SKM-1 (cell line): Measurements from ENCODE around the gene RYR2.
A peak's percentile ranks its signal among the peaks of the same experiment; 100 is the strongest.

Experiments
- DNase-seq: peaks from one replicate; lab custom pipeline; 2025; ENCODE audit not compliant: unreplicated experiment; lab: John Stamatoyannopoulos, UW

Gene RYR2

DNA sequence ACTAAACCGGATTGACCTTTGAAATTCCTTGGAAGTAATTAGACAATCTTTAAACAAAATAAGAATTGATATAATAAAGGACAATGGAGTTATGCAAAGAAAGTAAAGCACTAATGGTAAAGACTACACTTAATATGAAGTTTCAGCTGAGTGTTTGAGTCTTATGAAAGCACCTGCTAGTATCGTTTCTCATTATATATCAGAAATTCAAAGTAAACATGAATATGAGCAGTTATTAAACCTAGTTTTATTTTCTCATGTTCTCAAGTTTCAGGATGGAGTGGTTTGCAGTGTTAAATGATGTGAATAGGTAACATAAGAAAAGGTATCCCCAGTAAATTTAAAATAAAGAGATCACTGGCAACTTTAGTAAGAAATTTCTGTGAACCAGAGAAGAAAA lies 660.2 kb downstream of the RYR2 start:
- DNase-seq: no peak

GRCh38 chr1:237705462-237705861 lies 663.5 kb downstream of the RYR2 start:
- DNase-seq: peak; percentile 54

DNA sequence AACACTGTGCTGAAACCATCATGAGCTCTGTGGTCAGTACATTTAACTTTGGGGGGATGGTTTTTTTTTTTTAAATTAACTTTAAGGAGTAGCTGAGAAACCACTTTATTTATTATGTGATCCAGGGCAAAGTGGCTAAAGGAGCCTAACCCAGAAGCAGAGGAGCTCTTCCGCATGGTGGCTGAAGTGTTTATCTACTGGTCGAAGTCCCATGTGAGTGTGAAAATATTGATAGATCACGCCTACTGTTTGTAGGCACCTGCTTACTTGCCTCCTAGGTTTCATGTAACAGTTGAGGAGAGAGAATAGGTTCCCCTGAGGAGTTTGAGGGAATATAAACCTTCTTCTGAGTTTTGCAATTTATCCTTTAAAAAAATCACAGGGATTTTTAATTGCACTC lies 667.4 kb downstream of the RYR2 start:
- DNase-seq: no peak

DNA sequence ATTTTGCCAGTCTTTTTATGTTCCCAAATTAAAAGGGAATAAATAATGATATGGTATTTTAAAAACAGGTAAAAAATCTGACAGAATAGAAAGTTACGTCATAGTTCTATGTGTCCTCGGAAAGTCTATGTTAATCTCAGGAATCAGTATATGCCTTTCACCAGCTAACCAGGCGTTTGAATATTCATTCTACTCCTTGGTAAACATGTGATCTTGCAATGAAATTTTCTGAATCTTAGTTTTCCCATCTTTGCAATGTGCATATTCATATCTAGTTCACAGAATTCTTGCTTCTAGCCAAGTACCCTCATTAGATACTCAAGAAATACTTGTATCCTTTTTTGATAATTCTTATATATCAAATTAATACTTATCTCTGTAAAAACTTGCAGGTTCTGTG lies 669.3 kb downstream of the RYR2 start:
- no peak for DNase-seq

DNA sequence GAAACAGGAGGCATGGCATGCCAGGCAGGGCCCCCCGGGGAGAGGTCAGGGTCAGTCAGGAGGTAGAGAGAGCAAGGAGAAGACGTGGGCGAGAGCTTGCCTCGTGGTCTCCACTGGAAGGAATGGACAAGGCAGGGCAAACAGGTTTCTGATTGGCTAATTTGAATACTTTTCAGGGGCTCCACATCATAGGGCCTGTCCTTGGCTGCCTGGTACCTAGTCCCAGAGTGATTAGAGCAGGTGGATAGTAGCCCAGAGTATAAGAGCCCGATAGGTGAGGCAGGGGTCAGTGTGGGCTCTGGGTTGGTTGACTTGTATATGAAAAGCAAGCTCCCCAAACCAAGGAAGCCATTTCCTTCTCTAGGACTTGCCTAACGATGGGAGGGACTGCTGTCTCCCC lies 670.1 kb downstream of the RYR2 start:
- DNase-seq: no peak

DNA sequence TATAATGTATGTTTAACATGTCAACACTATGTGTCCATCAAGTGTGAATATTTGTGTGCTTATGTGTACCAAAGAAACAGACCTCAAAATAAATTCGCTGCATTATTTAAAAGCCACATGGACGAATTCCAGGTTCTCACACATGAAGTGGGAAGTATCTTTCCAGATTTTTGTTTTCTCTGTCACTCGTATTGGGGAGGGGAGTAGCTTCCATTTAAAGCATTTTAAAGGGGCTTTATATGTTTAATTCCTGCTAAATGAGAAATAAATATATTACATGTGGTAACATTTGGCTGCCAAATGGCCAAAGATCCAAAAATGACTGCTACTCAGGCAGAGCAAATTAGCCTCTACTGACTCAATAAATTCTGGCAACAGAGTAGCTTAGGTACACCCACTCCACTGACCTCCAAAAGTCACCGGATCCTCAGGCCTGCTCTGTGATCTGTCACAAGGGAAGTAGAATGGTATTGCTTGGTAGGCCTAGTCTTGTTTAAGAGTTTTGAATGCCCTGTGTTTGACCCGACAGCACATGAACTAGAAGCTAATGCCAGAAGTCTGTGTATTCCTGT lies 670.7 kb downstream of the RYR2 start:
- no peak for DNase-seq

DNA sequence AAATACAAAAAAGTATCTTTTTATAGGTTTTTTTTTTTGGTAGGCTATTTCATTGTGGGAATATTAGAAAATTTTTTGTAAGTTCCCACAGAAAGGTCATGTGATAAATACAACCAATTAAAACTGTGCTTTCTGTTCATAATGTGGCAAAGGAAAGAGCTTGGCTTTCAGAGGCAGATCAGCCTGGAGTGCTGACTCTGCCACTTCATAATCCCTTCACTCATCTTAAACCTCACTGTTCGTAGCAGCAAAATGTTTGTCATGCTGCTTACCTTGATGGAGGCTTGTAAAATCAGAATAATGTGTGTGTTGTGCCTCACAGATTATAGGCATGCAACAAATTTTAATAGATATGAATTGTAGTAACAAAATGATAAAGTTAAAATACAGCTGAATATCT lies 671.9 kb downstream of the RYR2 start:
- DNase-seq: no peak

GRCh38 chr1:237717106-237717505 lies 675.1 kb downstream of the RYR2 start:
- no peak for DNase-seq

GRCh38 chr1:237730826-237731350 lies 688.9 kb downstream of the RYR2 start:
- DNase-seq: no peak

DNA sequence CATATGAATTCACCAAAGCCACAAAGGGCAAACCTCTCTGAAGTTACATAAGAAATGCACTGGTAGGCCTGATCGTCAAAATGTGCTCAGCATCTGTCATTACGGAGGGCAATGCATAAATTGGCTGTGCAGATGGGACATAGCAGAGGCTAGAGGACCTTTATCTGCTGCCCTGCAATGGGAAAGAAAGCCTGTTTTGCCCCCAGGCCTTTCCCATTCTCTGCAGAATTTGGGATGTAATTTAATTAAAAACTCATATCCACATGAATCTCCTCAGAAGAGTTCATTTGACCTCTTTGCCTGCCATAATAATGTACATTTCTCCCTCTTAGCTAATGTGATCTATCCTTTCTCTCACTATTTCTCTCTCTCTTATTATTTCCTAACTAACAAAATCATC lies 690.7 kb downstream of the RYR2 start:
- no peak for DNase-seq

- DNase-seq: no peak
Observed at GRCh38 chr1:237736372-237737029, 694.5 kb downstream of the RYR2 start.

GRCh38 chr1:237737448-237737847 lies 695.5 kb downstream of the RYR2 start:
- DNase-seq: no peak

- no peak for DNase-seq
Observed at GRCh38 chr1:237737938-237738610, 696.1 kb downstream of the RYR2 start.

DNA sequence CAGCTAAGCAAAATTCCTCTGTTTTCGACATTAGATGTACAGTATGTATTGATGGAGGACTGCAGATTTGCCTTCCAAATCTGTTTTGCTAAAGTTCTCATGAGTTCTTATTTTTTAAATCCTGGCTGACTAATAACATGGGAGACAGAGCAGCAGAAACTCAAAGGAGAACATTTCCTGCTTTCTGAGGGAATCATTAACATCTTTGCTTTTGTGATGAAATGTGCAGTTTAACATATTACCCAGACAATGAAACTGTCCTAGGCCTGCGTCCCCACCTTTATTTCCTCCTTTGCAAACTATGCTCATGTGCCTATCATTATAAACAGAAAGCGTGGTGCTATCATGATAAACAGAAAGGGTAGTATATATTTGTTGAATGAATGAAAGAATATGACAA lies 698.9 kb downstream of the RYR2 start:
- DNase-seq: no peak

- no peak for DNase-seq
Observed at GRCh38 chr1:237745545-237745944, 703.6 kb downstream of the RYR2 start.

GRCh38 chr1:237748171-237748960 lies 706.4 kb downstream of the RYR2 start:
- DNase-seq: no peak

- DNase-seq: no peak
Observed at GRCh38 chr1:237749122-237749521, 707.1 kb downstream of the RYR2 start.

- DNase-seq: no peak
Observed at GRCh38 chr1:237751090-237751489, 709.1 kb downstream of the RYR2 start.

- DNase-seq: no peak
Observed at GRCh38 chr1:237754627-237755026, 712.6 kb downstream of the RYR2 start.

DNA sequence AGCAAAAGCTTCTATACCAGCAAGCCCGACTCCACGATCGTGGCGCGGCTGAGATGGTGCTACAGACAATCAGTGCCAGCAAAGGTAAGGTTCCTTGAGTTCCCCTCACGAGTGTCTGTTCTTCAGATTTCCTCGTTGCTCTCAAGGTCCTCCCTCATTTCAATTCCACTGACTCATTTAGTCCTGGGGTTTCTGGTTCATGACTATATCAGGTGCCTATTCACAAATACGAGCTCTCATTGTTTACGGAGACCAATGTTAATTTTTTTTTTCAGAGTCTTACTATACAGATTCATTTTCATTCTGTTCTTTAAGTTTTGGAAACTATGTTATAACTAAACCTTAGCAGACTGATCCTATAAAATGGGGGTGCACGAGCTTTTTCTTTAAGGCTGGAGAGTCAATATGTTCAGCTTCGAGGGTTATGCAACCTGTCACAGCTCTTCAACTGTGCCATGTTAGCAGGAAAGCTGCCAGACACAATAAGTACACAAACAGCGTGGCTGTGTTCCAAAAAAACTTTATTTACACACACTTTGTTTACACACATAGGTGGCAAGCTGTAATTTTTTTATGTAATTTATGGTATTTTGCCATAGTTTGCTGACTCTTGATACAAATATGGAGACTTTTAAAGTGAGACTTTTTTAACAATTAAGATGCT lies 714.5 kb downstream of the RYR2 start:
- no peak for DNase-seq

GRCh38 chr1:237759377-237759776 lies 717.4 kb downstream of the RYR2 start:
- no peak for DNase-seq
